Common myeloid progenitor, CD34-positive (primary cell): ENCODE results near the gene C2CD2.

Experiments used
- CTCF ChIA-PET: fragments of 350-600 bp; sonication (Branson Sonifier 250); formaldehyde crosslinking; loops from one replicate; lab custom pipeline; 2021; ENCODE audit warnings: antibody characterized with exemption; lab: Charles Lee
- POLR2A ChIA-PET: fragments of 350-600 bp; sonication (Branson Sonifier 250); formaldehyde crosslinking; loops from one replicate; lab custom pipeline; 2021; ENCODE audit warnings: antibody characterized with exemption; lab: Charles Lee
- DNase-seq, 3 donors: peaks; one replicate each; pipeline versions ENCODE4 v3.0.0 to v3.0.0-alpha.2; 2013
- H3K27ac ChIP-seq, 2 experiments: 1 replicate in 1 of 2; 2 replicates in 1 of 2; pipeline ENCODE4 v1.7.0; 2013; ENCODE audit warnings: inconsistent platforms in 2 of 2, low read length in 2 of 2, mild to moderate bottlenecking in 2 of 2, low read depth in 1 of 2, moderate library complexity in 1 of 2; ENCODE audit not compliant: severe bottlenecking in 2 of 2, insufficient read depth in 1 of 2, poor library complexity in 1 of 2
- H3K27me3 ChIP-seq, 5 experiments: replicated peaks in 2 of 5; 1 replicate in 3 of 5; 2 replicates in 2 of 5; pipeline versions ENCODE4 v1.6.1 to v1.7.0; 2013; ENCODE audit warnings: low read length in 4 of 5, mild to moderate bottlenecking in 2 of 5, moderate library complexity in 2 of 5, inconsistent platforms in 1 of 5; ENCODE audit not compliant: insufficient read depth in 5 of 5, control insufficient read depth in 4 of 5
- H3K36me3 ChIP-seq, 4 experiments: 1 replicate in 2 of 4; 2 replicates in 2 of 4; pipeline versions ENCODE4 v1.6.1 to v1.7.0; 2013; ENCODE audit warnings: low read length in 3 of 4, control low read depth in 1 of 4, mild to moderate bottlenecking in 1 of 4; ENCODE audit not compliant: control insufficient read depth in 4 of 4, insufficient read depth in 4 of 4
- H3K4me1 ChIP-seq, 4 experiments: 1 replicate in 3 of 4; 2 replicates in 1 of 4; pipeline versions ENCODE4 v1.6.1 to v1.7.1; 2013; ENCODE audit warnings: low read length in 3 of 4, mild to moderate bottlenecking in 3 of 4, control low read depth in 1 of 4, inconsistent platforms in 1 of 4, moderate library complexity in 1 of 4; ENCODE audit not compliant: control insufficient read depth in 4 of 4, insufficient read depth in 4 of 4; ENCODE audit errors: control extremely low read depth in 1 of 4
- H3K4me3 ChIP-seq, 7 experiments: 1 replicate in 4 of 7; 2 replicates in 3 of 7; pipeline versions ENCODE4 v1.5.1 to v1.7.0; 2013; ENCODE audit warnings: mild to moderate bottlenecking in 7 of 7, low read length in 6 of 7, moderate library complexity in 6 of 7, inconsistent platforms in 2 of 7, low read depth in 2 of 7, control low read depth in 1 of 7; ENCODE audit not compliant: insufficient read depth in 4 of 7, control insufficient read depth in 1 of 7; ENCODE audit errors: extremely low read depth in 1 of 7
- H3K9me3 ChIP-seq, 5 experiments: 1 replicate in 4 of 5; 2 replicates in 1 of 5; pipeline versions ENCODE4 v1.6.1 to v1.7.1; 2013; ENCODE audit warnings: low read length in 4 of 5, mild to moderate bottlenecking in 2 of 5, inconsistent platforms in 1 of 5, low read depth in 1 of 5, moderate library complexity in 1 of 5; ENCODE audit not compliant: control insufficient read depth in 4 of 5, insufficient read depth in 2 of 5; ENCODE audit errors: control extremely low read depth in 1 of 5
- WGBS: methylation state at CpG from one replicate; pipeline ENCODE4 v1.1.5; 2013; ENCODE audit not compliant: insufficient coverage; 5-methylcytosine and 5-hydroxymethylcytosine counted together

The C2CD2 gene

DNA sequence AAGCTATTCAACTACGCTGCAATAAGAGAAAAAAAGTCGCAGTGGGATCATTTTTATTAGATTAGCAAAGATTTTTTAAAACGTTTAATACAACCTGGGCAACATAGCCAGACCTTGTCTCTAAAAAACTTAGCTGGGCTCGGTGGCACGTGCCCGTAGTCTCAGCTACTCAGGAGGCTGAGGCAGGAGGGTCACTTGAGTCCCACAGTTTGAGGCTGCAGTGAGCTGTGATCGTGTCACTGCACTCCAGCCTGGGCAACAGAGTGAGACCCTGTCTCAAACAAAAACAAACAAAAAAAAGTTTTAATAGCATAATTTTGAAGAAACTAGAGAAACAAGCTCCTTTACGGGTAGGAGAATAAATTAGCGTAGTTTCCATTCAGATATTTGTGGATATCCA lies 73.7 kb downstream of the C2CD2 start:
- Histone ChIP-seq H3K27ac (peak overlapping the region in 1 of 2 experiments; percentile 92), H3K9me3 (no peaks in the 10 kb centered on the region), H3K27me3 (no peaks in the 10 kb centered on the region), H3K4me3 (peak overlapping the region in 4 of 7 experiments; percentile 72 to 86 (median 75)), H3K4me1 (peaks cover 15 to 47% (median 26%) of the 10 kb centered on the region in 4 experiments), H3K36me3 (peaks cover 0 to 4% (median 0%) of the 10 kb centered on the region in 4 experiments)
- ChIA-PET CTCF (interaction anchor here (0.8 to 1.9 kb wide), 4 partner anchors 16 to 37 kb away, joined by 3 to 5 read pairs (median 3); no protein-coding TSS in a partner anchor), POLR2A (interaction anchor here (1.3 to 1.8 kb wide), 5 partner anchors 15 to 52 kb away, joined by 5 to 12 read pairs (median 6); no protein-coding TSS in a partner anchor)
- WGBS = 90% methylated on average over 6 of the region's 9 CpGs
- DNase-seq = no peak

- no peaks in the 10 kb centered on the region for H3K9me3 ChIP-seq
- H3K4me1 ChIP-seq = peaks cover 15 to 40% (median 21%) of the 10 kb centered on the region in 4 experiments
- ChIA-PET POLR2A (interaction anchor here (0.6 to 1.8 kb wide), 7 partner anchors 16 to 239 kb away, joined by 4 to 12 read pairs (median 6); no protein-coding TSS in a partner anchor), CTCF (interaction anchor here (1.3 to 1.9 kb wide), 2 partner anchors 17 to 31 kb away, joined by 3 to 5 read pairs; no protein-coding TSS in a partner anchor)
- DNase-seq = peak; percentile 78 to 91 (median 88)
- peak within 1 kb of the TSS; percentile 82 to 92 for H3K27ac ChIP-seq
- peaks cover 0 to 4% (median 2%) of the 10 kb centered on the region in 4 experiments for H3K36me3 ChIP-seq
- no peaks in the 10 kb centered on the region for H3K27me3 ChIP-seq
- peak within 1 kb of the TSS; percentile 56 to 86 (median 82) for H3K4me3 ChIP-seq
- under 1% methylated on average over 55 of the region's 89 CpGs for WGBS
These were observed 74.4 kb downstream of the C2CD2 start, which contains the start of gene PRDM15 for GRCh38 chr21:41879190-41879998. PRDM15 (minus strand) TSS chr21:41879344; CDS start chr21:41860363, 18,981 bp downstream.

- H3K27ac ChIP-seq = peak overlapping the region in 1 of 2 experiments; percentile 83
- H3K4me3 ChIP-seq = peak overlapping the region; percentile 41 to 86 (median 82)
- no peaks in the 10 kb centered on the region for H3K27me3 ChIP-seq
- peaks cover 0 to 8% (median 2%) of the 10 kb centered on the region in 4 experiments for H3K36me3 ChIP-seq
- CTCF ChIA-PET = interaction anchor here (1.1 to 1.9 kb wide), 3 partner anchors 17 to 32 kb away, joined by 3 to 5 read pairs (median 3); no protein-coding TSS in a partner anchor
- DNase-seq = peak; percentile 77 to 92 (median 89)
- WGBS = under 1% methylated on average over 52 of the region's 65 CpGs
- POLR2A ChIA-PET = interaction anchor here (1.3 to 1.8 kb wide), 5 partner anchors 16 to 240 kb away, joined by 5 to 12 read pairs (median 6); no protein-coding TSS in a partner anchor
- H3K4me1 ChIP-seq = peaks cover 15 to 34% (median 18%) of the 10 kb centered on the region in 4 experiments
- no peaks in the 10 kb centered on the region for H3K9me3 ChIP-seq
These were observed 75.0 kb downstream of the C2CD2 start for GRCh38 chr21:41878831-41879189.

DNA sequence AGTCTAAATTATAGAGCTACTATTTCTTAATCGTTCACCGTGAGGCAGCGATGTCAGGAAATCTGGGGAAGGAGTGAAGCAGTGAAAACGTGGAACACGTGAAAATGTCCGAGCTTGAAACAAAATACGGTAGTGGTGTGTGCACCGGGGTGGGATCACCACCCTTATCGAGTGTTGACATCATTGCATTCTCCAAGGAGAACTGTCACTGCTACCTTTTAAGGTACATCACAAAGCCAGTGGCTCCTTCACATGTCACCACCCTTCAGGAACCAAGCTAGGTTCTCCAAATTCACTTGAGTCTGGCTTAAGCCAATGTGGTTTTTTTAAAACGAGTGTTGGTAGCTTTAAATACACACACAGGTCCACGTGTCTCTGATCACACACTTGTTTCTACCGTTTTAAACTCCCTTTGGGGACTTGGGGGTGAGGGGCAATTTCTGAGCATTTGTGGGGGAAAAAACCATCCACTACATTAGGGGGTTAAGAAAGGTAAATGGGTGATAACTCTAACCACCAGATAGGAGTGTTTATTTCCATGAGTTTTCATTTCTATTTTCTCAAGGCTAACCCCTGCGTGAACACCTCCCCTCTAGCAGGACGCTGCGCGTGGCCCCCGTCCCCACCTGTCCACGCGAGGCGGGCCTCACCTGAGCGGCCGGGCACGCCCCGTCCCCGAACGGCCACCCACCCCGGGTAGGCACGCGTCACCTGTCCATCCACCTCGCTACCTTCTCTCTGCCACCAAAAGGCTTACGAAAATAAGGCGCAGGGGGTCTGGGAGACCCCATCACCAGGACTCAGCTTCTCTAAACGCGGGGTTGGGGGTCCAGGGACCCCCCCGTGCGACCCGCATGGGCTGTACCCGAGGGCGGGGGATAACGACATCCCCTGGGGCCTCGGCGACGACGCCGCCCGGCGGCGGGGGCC lies 75.7 kb downstream of the C2CD2 start:
- peak overlapping the region; percentile 41 to 86 (median 82) for H3K4me3 ChIP-seq
- H3K9me3 ChIP-seq = no peaks in the 10 kb centered on the region
- CTCF ChIA-PET = interaction anchor here (0.7 to 1.9 kb wide), 11 partner anchors 11 to 266 kb away, joined by 3 to 6 read pairs (median 3); no protein-coding TSS in a partner anchor
- WGBS = 0% methylated on average over 34 of the region's 48 CpGs
- H3K27me3 ChIP-seq = no peaks in the 10 kb centered on the region
- H3K36me3 ChIP-seq = peaks cover 0 to 13% (median 2%) of the 10 kb centered on the region in 4 experiments
- POLR2A ChIA-PET = interaction anchor here (0.7 to 1.8 kb wide), 6 partner anchors 17 to 587 kb away, joined by 3 to 12 read pairs (median 6); no protein-coding TSS in a partner anchor
- DNase-seq = peak; percentile 36 to 74 (median 70)
- peaks cover 13 to 30% (median 18%) of the 10 kb centered on the region in 4 experiments for H3K4me1 ChIP-seq
- H3K27ac ChIP-seq = peak overlapping the region in 1 of 2 experiments; percentile 83

GRCh38 chr21:41876928-41877652 lies 76.7 kb downstream of the C2CD2 start:
- Histone ChIP-seq H3K9me3 (no peaks in the 10 kb centered on the region), H3K36me3 (peaks cover 0 to 17% (median 5%) of the 10 kb centered on the region in 4 experiments), H3K27me3 (no peaks in the 10 kb centered on the region), H3K27ac (no peak overlapping the region), H3K4me1 (peaks cover 13 to 30% (median 18%) of the 10 kb centered on the region in 4 experiments), H3K4me3 (peak overlapping the region in 3 of 7 experiments; percentile 83 to 86 (median 84))
- ChIA-PET POLR2A (interaction anchor here (0.7 kb wide), 1 partner anchor 19 kb away, joined by 7 read pairs; no protein-coding TSS in a partner anchor), CTCF (interaction anchor here (0.9 to 1.5 kb wide), 6 partner anchors 10 to 241 kb away, joined by 3 to 6 read pairs (median 4); no protein-coding TSS in a partner anchor)
- WGBS = 95% methylated on average over 9 of the region's 11 CpGs
- DNase-seq = no peak
